Sigmoid colon (tissue), 4 donors: ENCODE results near the gene CRY2.

Experiments used
- POLR2A ChIP-seq, 2 donors: fragments of 450-650 bp; IDR thresholded peaks; one replicate each; pipeline ENCODE4 v1.6.1; 2016; ENCODE audit warnings: antibody characterized with exemption in 2 of 2, mild to moderate bottlenecking in 2 of 2, moderate library complexity in 2 of 2
- POLR2AphosphoS5 ChIP-seq, 4 donors: sonication (generic); formaldehyde crosslinking; IDR thresholded peaks; one replicate each; pipeline ENCODE4 v1.6.1; 2017; ENCODE audit warnings: antibody characterized with exemption in 4 of 4
- TF ChIP-seq, protein P1 (sequence below), 4 experiments: fragments of 450-650 bp in 3 of 4; fragments of 200-600 bp in 1 of 4; IDR thresholded peaks; one replicate each; pipeline ENCODE4 v1.5.1; 2016 to 2019; ENCODE audit warnings: antibody characterized with exemption in 4 of 4, mild to moderate bottlenecking in 3 of 4, moderate library complexity in 2 of 4

GRCh38 chr11:45901626-45902025 lies 54.4 kb downstream of the CRY2 start:
- TF ChIP-seq, protein P1, sequence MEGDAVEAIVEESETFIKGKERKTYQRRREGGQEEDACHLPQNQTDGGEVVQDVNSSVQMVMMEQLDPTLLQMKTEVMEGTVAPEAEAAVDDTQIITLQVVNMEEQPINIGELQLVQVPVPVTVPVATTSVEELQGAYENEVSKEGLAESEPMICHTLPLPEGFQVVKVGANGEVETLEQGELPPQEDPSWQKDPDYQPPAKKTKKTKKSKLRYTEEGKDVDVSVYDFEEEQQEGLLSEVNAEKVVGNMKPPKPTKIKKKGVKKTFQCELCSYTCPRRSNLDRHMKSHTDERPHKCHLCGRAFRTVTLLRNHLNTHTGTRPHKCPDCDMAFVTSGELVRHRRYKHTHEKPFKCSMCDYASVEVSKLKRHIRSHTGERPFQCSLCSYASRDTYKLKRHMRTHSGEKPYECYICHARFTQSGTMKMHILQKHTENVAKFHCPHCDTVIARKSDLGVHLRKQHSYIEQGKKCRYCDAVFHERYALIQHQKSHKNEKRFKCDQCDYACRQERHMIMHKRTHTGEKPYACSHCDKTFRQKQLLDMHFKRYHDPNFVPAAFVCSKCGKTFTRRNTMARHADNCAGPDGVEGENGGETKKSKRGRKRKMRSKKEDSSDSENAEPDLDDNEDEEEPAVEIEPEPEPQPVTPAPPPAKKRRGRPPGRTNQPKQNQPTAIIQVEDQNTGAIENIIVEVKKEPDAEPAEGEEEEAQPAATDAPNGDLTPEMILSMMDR (IDR thresholded peaks at IDR 0.05), result no peak
- TF ChIP-seq POLR2A (IDR thresholded peaks at IDR 0.05) (no peak), POLR2AphosphoS5 (IDR thresholded peaks at IDR 0.05) (no peak)
